ENCODE data around the gene RBP3.

The RBP3 gene

DNA sequence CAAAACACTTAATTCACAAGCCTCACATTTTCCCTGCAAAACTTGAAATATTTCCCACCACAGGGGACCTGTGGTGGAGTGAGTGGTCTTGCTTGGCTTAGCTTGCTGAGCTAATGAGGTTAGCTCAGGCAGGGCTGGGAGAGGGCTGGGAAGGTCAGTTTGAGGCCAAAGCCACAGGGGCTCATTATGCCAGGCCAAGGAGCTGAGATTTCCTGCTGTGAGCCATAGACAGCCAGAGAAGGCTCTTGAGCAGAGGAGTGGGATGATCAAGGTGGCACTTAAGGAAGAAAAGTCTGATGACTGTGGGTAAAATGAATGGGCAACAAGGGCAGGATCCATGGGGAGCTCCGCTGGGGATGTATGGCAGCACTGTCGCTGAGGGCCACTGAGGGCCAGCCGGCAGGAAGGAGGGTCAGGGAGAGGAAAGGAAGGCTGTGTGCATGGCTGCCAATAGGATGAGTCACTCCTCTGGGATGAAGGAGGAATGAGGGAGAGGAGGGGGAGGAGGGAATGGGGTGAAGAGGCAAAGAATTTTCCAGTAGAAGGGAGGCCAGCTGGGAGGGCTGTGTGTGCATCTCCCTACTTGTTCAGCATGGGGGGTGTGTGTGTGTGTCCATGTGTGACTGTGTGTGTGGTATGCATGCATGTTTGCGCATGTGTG lies 54.6 kb downstream of the RBP3 start:
- peak; percentile 88 for ATAC-seq

GRCh38 chr10:47403446-47404318 lies 55.5 kb downstream of the RBP3 start:
- ATAC-seq = peak; percentile 33
- TF ChIP-seq CSDC2 (CRISPR knock-in tag; IDR thresholded peaks at IDR 0.05) (no peak), PPARA (CRISPR knock-in tag; IDR thresholded peaks at IDR 0.05; ENCODE audit: borderline replicate concordance) (no peak), GLIS3 (CRISPR knock-in tag; IDR thresholded peaks at IDR 0.05) (no peak), ZNF8 (CRISPR knock-in tag; IDR thresholded peaks at IDR 0.05) (no peak), ZFP30 (CRISPR knock-in tag; IDR thresholded peaks at IDR 0.05) (no peak), RARB (CRISPR knock-in tag; IDR thresholded peaks at IDR 0.05) (no peak), BACH2 (CRISPR knock-in tag; IDR thresholded peaks at IDR 0.05; ENCODE audit: borderline replicate concordance) (no peak), ZNF70 (CRISPR knock-in tag; IDR thresholded peaks at IDR 0.05) (no peak), OSR1 (CRISPR knock-in tag; IDR thresholded peaks at IDR 0.05) (no peak)
- TF ChIP-seq, protein P1, sequence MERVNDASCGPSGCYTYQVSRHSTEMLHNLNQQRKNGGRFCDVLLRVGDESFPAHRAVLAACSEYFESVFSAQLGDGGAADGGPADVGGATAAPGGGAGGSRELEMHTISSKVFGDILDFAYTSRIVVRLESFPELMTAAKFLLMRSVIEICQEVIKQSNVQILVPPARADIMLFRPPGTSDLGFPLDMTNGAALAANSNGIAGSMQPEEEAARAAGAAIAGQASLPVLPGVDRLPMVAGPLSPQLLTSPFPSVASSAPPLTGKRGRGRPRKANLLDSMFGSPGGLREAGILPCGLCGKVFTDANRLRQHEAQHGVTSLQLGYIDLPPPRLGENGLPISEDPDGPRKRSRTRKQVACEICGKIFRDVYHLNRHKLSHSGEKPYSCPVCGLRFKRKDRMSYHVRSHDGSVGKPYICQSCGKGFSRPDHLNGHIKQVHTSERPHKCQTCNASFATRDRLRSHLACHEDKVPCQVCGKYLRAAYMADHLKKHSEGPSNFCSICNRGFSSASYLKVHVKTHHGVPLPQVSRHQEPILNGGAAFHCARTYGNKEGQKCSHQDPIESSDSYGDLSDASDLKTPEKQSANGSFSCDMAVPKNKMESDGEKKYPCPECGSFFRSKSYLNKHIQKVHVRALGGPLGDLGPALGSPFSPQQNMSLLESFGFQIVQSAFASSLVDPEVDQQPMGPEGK (CRISPR knock-in tag; IDR thresholded peaks at IDR 0.05; ENCODE audit: borderline replicate concordance) = no peak

More for the DNA sequence above, 54.6 kb downstream of the RBP3 start:
- TF ChIP-seq TCF4 (CRISPR knock-in tag; IDR thresholded peaks at IDR 0.05; ENCODE audit: borderline replicate concordance) = no peak
- TF ChIP-seq ZFP3 (CRISPR knock-in tag; IDR thresholded peaks at IDR 0.05) = no peak
- TF ChIP-seq OSR1 (CRISPR knock-in tag; IDR thresholded peaks at IDR 0.05) = no peak
- no peak for TF ChIP-seq ESRRG (CRISPR knock-in tag; IDR thresholded peaks at IDR 0.05)
- TF ChIP-seq TOX (CRISPR knock-in tag; IDR thresholded peaks at IDR 0.05; ENCODE audit: borderline replicate concordance) = no peak
- TF ChIP-seq ARNTL (CRISPR knock-in tag; IDR thresholded peaks at IDR 0.05; ENCODE audit: borderline replicate concordance, low read depth) = no peak
- TF ChIP-seq ZNF565 (CRISPR knock-in tag; conservative IDR thresholded peaks at IDR 0.05; ENCODE audit: low read depth) = no peak
- TF ChIP-seq PPARA (CRISPR knock-in tag; IDR thresholded peaks at IDR 0.05; ENCODE audit: borderline replicate concordance) = no peak
- no peak for TF ChIP-seq CREB5 (CRISPR knock-in tag; IDR thresholded peaks at IDR 0.05; ENCODE audit: low read depth)

DNA sequence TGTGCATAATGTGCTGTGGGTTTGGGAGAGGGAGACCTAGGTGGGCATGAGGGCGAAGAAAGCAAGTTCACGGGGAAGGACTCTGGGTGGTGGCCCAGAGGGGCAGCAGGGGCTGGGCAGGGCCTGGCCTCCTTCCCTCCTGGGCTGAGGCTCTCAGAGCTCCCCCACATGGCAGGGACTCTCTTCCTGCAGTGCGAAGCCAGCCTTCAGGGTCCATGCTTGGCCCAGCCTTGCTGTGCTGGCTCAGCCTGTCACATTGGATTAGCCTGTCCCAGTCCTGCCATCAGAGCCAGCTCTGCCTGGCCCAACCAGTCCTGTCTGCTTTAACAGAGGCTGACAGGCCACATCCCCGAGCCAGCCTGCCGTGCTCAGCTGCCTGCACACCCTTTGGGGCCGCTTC lies 56.3 kb downstream of the RBP3 start:
- no peak for TF ChIP-seq ARNTL (CRISPR knock-in tag; IDR thresholded peaks at IDR 0.05; ENCODE audit: borderline replicate concordance, low read depth)
- no peak for TF ChIP-seq GLIS3 (CRISPR knock-in tag; IDR thresholded peaks at IDR 0.05)
- TF ChIP-seq RARB (CRISPR knock-in tag; IDR thresholded peaks at IDR 0.05) = no peak
- TF ChIP-seq, protein P1 (CRISPR knock-in tag; IDR thresholded peaks at IDR 0.05; ENCODE audit: borderline replicate concordance) = no peak
- TF ChIP-seq ZNF8 (CRISPR knock-in tag; IDR thresholded peaks at IDR 0.05) = no peak
- no peak for TF ChIP-seq ZFP3 (CRISPR knock-in tag; IDR thresholded peaks at IDR 0.05)
- TF ChIP-seq, protein P2, sequence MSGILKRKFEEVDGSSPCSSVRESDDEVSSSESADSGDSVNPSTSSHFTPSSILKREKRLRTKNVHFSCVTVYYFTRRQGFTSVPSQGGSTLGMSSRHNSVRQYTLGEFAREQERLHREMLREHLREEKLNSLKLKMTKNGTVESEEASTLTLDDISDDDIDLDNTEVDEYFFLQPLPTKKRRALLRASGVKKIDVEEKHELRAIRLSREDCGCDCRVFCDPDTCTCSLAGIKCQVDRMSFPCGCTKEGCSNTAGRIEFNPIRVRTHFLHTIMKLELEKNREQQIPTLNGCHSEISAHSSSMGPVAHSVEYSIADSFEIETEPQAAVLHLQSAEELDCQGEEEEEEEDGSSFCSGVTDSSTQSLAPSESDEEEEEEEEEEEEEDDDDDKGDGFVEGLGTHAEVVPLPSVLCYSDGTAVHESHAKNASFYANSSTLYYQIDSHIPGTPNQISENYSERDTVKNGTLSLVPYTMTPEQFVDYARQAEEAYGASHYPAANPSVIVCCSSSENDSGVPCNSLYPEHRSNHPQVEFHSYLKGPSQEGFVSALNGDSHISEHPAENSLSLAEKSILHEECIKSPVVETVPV (CRISPR knock-in tag; IDR thresholded peaks at IDR 0.05) = no peak
- no peak for ATAC-seq

DNA sequence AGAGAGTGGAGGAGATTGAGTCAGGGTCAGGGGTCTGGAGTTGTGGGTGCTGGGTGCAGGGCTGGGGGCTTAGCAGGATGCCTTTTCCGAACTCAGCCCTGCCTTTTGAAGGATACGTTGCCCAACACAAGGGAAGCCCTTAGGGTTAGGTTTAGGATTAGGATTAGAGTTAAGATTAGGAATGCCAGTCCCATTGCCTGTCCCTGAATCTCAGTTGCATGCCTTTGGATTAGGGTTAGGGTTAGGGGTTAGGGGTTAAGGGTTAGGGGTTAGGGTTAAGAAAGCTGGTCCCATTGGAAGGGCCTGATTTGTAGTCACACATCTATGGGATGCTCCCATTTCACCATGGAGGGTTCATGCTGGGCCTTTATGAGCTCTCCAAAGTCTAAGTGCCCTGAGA lies 56.8 kb downstream of the RBP3 start:
- TF ChIP-seq POU6F1 (CRISPR knock-in tag; IDR thresholded peaks at IDR 0.05; ENCODE audit: borderline replicate concordance, low read depth) = no peak
- no peak for ATAC-seq

Measured in SK-N-SH treated with all-trans-retinoic acid at 6 μM for 48 hours (cell line).